HG02852 (cell line): ENCODE measurements around the gene ICE1.

ENCODE experiments used
- ATAC-seq: cut with Tn5 transposase; IDR thresholded peaks from one replicate; pipeline ENCODE4 v1.9.1; 2021; ENCODE audit warnings: mild to moderate bottlenecking, moderate library complexity; ENCODE audit not compliant: unreplicated experiment

ICE1 gene

DNA sequence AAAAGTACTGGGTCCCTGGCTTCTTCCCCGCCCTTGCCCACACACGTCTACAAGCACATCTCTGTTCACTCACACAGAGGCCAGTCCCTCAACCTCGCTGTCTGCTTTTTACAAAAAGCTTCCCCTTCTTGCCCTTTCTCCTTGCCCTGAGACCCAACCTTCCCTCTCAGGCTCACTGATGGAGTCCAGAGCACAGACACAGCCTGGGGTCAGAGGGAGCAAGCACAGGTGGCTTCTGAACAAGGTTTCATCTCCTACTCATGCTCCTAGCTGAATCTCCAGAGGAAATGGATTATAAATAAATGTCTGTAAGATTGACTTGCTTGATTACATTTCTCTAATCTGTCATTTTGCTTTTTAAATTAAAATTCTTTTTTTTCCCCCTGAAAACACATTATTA, 101.8 kb downstream of the ICE1 start:
- ATAC-seq: no peak

DNA sequence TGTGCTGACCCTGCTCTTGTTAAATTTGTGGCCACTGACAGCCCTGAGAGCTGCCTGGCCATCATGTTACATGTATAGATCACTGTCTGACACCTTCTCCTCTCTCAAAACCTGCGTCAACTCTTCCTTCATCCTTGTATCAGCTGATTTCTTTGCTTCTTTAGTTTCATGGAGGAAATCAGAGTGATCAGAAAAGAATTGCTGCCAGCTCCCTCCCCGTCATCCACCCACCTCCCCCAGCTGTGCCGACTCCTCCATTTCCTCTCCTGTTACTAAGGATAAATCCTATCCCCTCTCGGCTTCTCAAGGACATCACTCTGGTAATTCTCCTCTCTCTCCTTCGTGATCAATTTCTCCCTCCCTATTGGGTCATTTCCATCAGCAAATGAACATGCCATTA, 108.9 kb downstream of the ICE1 start:
- no peak for ATAC-seq

DNA sequence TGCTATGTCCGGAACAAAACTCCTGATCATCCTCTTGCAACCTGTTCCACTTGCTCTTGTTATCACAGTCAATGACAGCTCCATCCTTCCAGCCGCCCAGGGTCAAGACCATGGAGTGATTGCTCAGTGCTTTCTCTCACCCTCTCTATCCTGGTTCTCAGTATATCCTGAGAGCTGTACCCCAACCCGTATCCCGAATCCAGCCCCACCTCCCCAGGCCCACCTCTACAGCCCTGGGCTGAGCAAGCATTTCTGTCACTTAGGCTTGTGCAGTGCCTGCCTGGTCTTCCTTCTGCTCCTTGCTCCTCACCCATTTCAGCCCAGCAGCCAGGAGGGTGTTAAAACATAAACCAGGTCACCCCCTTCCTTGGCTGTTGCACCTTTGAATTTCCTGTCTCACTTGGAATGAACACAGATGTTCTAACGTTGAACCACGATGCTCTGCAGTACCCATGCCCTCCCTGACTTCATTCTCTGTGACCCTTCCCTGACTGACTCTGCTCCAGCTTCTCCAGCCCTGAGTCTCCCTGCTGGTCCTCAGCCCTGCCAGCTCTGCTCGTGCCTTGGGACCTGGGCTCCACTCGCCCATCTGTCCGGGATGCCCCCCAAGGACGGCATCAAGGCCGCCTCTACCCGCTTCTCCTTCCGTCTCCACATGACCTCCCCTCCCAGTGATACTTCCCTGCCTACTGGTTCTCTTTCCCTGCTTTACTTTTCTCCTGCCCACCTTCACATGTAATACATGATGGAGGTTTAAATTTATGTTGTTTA, 110.0 kb downstream of the ICE1 start:
- ATAC-seq: no peak

DNA sequence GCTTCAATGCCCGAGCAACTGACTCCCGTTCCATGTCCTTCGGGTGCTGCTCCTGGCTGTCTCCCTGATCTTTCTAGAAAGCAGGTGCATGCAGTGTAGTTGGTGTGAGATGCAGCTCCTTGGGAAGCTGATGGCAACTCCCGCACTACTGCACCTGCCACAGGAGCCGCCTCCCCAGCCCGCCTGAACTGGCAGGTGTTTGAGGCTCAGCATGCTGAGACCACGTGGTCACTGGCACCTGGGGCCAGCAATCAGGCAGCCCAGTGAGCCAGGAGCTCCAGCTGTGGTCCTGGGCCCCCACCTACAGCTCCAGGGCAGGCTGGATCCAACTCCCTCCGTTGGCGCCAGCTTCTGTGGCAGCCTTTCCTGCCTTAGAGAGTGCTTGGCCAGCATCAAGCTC, 111.5 kb downstream of the ICE1 start:
- no peak for ATAC-seq

DNA sequence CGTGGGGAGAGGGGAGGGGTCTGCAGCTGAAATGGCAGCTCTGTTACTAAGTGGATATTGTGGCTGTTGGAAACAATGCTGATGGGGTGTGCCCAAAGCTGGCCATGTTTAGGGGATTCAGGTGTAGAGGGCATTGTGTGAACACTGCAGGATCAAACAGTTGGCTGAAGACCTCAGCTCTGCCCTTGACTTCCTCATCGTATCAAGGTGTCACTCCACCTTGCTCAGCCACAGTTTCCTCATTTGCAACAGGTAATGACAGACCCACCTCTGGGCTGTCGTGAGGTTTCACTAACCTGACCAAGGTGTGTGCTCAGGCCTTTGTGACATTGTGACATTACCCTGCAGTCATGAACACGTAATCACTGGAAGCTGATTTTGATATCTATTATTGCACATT, 111.9 kb downstream of the ICE1 start:
- ATAC-seq: no peak

DNA sequence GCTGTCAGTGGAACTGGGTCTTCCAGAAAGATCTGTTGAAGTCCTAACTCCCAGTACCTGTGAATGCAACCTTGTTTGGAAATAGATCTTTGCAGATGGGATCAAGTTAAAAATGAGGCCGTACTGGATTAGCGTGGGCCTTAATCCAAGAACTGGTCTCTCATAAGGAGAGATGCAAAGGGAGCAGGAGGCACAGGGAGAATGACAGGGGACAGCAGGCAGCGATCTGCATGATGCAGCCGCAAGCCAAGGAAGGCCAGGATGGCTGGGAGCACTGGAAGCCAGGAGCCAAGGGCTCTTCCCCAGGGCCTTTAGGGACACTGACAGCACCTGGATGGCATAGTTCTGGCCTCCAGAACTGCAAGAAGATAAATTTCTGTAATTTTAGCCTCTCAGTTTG, 114.4 kb downstream of the ICE1 start:
- ATAC-seq: no peak

DNA sequence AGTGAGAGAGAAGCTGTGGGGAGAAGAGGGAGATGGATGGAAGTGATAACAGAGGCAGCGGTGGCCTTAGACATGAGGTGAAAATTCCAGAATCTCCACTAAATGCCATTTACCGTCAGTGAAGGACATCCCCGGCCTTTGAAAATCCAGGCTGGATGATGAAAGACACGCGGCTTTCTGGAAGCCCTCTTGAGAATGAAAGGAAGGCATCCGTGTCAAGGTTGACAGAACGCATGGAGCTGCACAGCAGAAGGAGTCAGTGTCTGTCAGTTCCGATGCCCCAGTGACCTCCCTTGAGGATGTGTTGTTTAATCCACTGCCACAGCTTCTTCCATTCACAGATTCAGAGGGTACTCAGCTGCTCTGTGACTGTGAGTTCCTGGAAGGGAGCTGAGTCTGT, 114.9 kb downstream of the ICE1 start:
- no peak for ATAC-seq

DNA sequence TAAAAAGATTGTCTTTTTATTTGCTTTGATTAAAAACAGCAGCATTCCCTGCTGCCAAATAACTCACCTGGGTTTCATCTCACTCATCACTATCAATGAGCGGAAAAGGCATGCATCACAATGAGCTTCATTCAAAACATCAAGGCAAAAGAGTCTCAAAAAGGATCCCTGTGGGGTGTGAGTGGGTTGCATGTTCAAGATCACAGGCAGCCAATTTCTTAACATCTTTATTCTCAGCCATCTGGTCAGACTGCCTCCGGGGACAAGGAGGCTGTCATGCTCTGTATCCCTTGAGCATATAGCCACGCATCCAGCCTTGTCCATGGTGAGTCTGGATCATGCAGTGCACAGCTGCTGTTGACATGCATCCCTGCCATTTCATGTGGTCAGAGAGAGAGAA, 117.1 kb downstream of the ICE1 start:
- no peak for ATAC-seq
